GM21576 (cell line): ENCODE data around the gene CABP1.
A peak's percentile ranks its signal among the peaks of the same experiment; 100 is the strongest.

ENCODE experiments used
- ATAC-seq: cut with Tn5 transposase; IDR thresholded peaks from one replicate; pipeline ENCODE4 v1.9.1; 2021; ENCODE audit warnings: mild to moderate bottlenecking, moderate library complexity; ENCODE audit not compliant: unreplicated experiment

Gene CABP1

GRCh38 chr12:120690083-120690450 lies 49.6 kb downstream of the CABP1 start:
- no peak for ATAC-seq

DNA sequence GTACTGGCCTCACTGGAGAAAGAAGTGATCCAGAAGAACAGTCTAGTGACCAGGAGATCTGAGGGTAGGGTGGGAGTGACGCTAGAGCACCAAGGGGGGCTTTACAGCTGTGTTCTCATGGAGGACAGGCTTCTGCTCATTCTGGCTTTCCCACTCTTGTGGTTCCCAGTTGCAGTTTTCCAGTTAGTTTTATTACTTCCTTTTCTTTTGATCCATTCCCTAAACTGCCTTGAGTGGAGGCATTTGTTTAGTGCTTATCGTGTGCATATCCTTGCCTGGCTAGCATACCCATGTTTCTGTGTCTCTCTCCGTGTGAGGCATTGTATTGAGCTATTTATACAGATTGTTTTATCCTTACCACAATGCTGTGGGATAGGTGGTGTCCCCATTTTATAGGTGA lies 50.6 kb downstream of the CABP1 start:
- ATAC-seq = no peak

DNA sequence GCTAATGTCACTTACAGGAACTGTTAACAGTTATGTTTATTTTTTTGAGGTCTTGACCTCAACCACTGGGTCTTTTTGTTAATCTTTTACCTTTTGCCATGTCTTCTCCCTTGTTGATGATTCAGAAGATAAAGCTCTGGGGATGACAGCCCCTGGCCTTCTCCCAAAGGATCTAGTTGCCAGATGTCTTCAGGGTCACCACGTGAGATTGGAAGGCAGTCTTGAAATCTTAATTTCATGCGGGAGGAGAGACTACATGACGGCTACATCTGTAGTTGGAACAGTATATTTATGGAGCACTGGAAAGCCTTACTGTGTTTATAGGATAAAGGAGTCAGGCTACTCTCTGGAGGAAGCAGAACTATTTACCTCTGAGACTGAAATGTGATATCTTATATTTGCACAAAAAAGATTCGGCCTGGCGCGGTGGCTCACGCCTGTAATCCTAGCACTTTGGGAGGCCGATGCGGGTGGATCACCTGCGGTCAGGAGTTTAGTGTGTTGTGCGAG lies 52.2 kb downstream of the CABP1 start:
- no peak for ATAC-seq

- ATAC-seq = no peak
Observed at GRCh38 chr12:120693848-120694247, 53.4 kb downstream of the CABP1 start.

DNA sequence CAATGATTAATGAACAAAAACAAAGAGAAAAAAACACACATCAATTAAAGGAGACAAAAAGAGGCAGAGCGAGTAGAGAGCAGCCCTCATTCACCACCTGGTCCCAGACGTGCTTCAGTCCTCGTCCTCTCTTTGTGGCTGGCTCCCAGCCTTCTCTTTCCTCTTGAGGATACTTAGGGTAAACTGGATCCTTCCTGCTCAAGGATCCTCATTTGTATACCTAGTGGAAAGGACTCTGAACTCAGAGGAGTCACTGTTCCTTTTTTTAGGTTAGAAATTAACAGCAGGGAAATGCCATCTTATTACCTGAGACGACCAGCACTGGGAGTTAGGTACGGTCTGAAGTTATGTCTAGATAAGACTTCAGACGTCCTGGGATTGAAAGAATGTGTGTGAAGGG lies 56.2 kb downstream of the CABP1 start:
- ATAC-seq = no peak

GRCh38 chr12:120697344-120697743 lies 56.9 kb downstream of the CABP1 start:
- ATAC-seq = no peak

DNA sequence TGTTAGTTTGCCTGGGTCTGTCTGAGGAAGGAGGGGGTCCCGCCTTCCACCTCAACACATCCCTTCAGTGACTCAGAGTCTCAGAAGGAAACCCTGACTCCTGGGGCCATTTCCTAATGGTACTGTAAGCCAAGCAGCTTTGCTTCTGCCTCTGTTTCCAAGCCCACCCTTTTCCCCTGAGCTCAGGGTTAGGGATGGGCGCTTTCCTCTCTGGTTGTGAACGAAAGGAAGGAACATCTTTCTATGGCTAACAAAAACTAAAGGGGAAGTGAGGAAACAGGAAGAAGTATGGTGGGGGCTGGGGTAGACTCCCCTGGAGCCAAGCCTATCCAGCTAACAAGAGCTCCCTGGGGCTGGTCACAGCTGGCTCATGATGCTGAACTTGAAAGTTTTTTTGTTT lies 58.2 kb downstream of the CABP1 start:
- no peak for ATAC-seq

- no peak for ATAC-seq
Observed at GRCh38 chr12:120699553-120699952, 59.1 kb downstream of the CABP1 start.

GRCh38 chr12:120700886-120701285 lies 60.5 kb downstream of the CABP1 start:
- ATAC-seq = no peak

DNA sequence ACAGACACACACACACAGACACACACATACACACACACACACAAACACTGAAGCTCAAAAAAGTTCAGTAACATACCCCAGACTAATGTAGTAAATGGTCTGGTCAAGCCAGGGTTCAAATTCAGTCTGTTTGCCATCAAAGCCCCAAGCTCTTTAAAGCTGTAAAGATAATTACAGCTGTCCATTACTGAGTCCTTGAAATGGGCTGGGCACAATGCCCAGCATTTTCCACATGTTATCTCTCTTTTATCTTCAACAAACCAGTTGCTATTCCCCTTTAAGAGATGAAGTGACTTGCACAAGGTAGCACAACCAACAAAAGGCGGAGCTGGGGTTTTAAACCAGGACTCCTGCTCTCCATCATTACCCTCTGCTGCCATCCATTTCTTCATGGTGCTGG lies 62.2 kb downstream of the CABP1 start:
- no peak for ATAC-seq

DNA sequence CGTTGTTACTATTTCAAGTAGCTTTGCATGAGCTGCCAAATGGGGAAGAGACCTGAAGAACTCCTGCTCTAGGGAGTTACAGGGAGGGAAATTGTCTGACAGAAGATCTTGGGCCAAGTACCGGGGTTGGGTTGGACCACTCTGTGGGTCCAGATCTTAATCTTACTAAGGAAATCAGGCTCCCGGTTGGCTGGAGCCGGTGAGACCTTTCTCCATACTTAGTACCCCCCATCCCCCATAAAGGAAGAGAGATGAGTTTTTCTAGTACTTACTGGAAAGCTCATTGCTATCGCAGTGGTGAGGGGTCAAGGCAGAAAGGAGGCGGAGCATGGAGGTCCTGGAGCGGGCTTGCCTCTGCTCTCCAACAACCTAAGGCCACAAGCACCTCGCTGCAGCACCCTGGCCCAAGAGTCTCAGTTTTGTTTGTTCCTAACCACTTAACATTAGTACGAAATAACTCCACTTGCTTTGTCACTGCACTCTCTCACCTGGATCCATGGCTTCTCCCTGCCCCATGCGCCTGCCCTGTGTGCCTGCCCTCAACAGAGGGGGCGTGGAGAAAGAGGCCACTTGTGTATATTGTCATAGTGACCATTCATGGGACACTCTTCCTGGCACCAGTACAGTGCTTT lies 63.0 kb downstream of the CABP1 start:
- no peak for ATAC-seq

GRCh38 chr12:120705618-120706017 lies 65.2 kb downstream of the CABP1 start:
- no peak for ATAC-seq

DNA sequence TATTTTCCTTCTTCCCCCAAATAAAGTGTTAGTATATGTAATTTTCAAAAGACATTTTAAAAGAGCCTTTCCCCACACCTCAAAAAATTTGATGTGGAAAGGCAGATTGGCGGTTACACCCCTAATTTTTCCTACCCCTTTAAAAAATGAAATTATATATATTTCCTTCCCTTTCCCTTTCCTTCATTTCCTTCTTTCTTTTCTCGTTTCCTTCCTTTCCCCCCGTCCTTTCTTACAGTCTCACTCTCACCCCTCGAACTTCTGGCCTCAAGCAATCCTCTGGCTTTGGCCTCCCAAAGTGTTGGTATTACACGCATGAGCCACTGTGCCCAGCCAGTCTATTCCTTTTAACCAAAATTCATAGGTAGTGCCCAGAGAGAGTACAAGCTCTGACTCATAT lies 65.6 kb downstream of the CABP1 start:
- ATAC-seq = no peak

DNA sequence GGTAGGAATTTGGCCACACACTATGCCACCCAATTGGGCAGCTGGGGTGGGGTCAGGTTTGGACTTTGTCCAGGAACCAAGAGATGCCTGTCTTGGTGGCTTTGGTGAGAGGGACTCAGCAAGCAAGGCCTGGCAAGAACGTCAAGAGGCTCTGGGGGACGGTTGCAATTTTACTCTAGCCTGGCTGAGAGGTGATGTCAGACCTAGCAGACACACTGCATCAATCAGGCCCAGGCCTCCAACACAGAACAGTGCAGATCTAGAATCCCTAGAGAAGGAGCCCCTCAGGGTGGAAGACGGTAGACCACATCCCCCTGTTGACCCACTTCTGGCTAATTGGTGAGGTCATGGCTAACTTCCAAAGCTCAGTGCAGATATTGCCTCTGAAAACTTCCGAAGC lies 68.2 kb downstream of the CABP1 start:
- no peak for ATAC-seq

- peak; percentile 63 for ATAC-seq
Observed at GRCh38 chr12:120710031-120710804, 69.8 kb downstream of the CABP1 start, which contains the start of gene UNC119B. UNC119B (plus strand) TSS chr12:120710458; CDS start chr12:120710475, 17 bp downstream.

DNA sequence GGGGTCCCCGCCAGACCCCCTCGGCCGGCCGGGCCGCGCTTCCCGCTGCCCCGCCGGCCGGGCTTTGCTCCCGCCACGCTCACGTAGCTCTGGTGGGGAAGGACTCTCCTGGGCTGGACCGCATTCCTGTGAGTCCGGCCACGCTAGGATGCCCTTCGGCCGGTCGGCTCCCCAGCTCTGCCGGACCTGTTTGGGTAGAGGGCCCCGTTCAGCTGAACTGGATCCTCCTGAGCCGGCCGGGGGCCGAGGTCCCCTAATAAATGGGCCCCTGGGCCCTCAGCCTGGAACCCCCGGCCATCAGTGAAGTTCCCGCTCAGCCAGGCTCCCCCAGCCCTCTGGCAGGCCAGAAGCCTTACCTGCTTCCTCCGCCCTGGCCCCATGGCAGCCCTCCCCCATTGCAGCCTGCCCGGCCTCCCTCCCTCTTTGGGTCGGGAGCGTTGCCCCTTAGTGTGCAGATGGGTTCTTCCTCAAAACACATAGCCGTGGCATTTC lies 70.4 kb downstream of the CABP1 start:
- peak; percentile 31 for ATAC-seq

- ATAC-seq = no peak
Observed at GRCh38 chr12:120711411-120711810, 71.0 kb downstream of the CABP1 start.

- no peak for ATAC-seq
Observed at GRCh38 chr12:120712610-120713009, 72.2 kb downstream of the CABP1 start.

DNA sequence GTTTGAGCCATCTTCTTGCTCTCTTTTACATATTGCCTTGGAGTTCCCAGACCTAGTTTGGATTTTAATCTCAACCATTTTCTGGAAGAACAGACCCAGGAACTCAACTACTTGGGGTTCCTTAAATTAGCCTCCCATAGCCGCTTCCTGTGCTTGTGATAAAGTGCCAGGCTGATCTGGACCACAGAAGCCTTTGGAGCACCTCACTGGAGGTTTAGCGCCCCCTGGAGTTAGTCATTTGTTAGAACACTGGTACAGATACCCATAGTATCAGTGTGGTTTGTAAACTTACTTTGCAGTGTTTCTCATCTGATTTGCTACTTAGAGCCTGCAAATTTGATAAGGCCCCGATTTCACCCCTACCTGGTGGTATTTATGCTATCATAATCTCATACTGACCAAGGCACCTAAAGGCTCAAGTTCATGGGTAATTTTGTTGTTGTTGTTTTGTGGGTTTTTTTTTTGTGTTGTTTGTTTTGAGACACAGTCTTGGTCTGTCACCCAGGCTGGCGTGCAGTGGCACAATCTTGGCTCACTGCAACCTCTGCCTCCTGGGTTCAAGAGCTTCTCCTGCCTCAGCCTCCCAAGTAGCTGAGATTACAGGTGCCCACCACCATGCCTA lies 73.5 kb downstream of the CABP1 start:
- ATAC-seq = no peak
